HEK293 (cell line): ENCODE data around the gene TMEM203.

Experiments
- EGR2 ChIP-seq: fragments of 450-650 bp; formaldehyde crosslinking; IDR thresholded peaks from 2 replicates; pipeline ENCODE4 v1.5.1; 2016; ENCODE audit warnings: low read depth, missing biosample characterization, missing genetic modification characterization
- GLI2 ChIP-seq: fragments of 450-650 bp; formaldehyde crosslinking; IDR thresholded peaks from 2 replicates; pipeline ENCODE4; 2017; ENCODE audit warnings: missing biosample characterization, missing genetic modification characterization, low read depth, borderline replicate concordance
- HOXA7 ChIP-seq: sonication (generic); formaldehyde crosslinking; IDR thresholded peaks from 2 replicates; pipeline ENCODE4 v1.8.1; 2022; ENCODE audit warnings: missing genetic modification reagents, borderline replicate concordance
- KLF7 ChIP-seq: fragments of 450-650 bp; formaldehyde crosslinking; IDR thresholded peaks from 2 replicates; pipeline ENCODE4 v1.5.1; 2016; ENCODE audit warnings: missing biosample characterization, missing genetic modification characterization, borderline replicate concordance
- KLF8 ChIP-seq: fragments of 450-650 bp; formaldehyde crosslinking; IDR thresholded peaks from 2 replicates; pipeline ENCODE4 v1.5.1; 2016; ENCODE audit warnings: missing biosample characterization, missing genetic modification characterization
- PRDM1 ChIP-seq: fragments of 450-650 bp; formaldehyde crosslinking; IDR thresholded peaks from 2 replicates; pipeline ENCODE4; 2016; ENCODE audit warnings: missing biosample characterization, missing genetic modification characterization
- PRDM4 ChIP-seq: fragments of 450-650 bp; formaldehyde crosslinking; IDR thresholded peaks from 2 replicates; pipeline ENCODE4 v1.5.1; 2017; ENCODE audit warnings: missing biosample characterization, missing genetic modification characterization
- SP2 ChIP-seq: fragments of 450-650 bp; formaldehyde crosslinking; IDR thresholded peaks from 2 replicates; pipeline ENCODE4 v1.5.1; 2016; ENCODE audit warnings: missing biosample characterization, missing genetic modification characterization
- SP3 ChIP-seq: fragments of 450-650 bp; formaldehyde crosslinking; IDR thresholded peaks from 2 replicates; pipeline ENCODE4 v1.5.1; 2016; ENCODE audit warnings: missing biosample characterization, missing genetic modification characterization
- ZBTB17 ChIP-seq: fragments of 450-650 bp; formaldehyde crosslinking; IDR thresholded peaks from 2 replicates; pipeline ENCODE4 v1.5.1; 2016; ENCODE audit warnings: missing biosample characterization, missing genetic modification characterization
- ZBTB44 ChIP-seq: fragments of 450-650 bp; IDR thresholded peaks from 2 replicates; pipeline ENCODE4 v1.5.1; 2018; ENCODE audit warnings: missing biosample characterization, mild to moderate bottlenecking, missing genetic modification characterization
- ZBTB48 ChIP-seq: fragments of 450-650 bp; formaldehyde crosslinking; IDR thresholded peaks from 2 replicates; pipeline ENCODE4 v1.5.1; 2016; ENCODE audit warnings: missing biosample characterization, missing genetic modification characterization
- ZFHX2 ChIP-seq: fragments of 450-650 bp; formaldehyde crosslinking; conservative IDR thresholded peaks from 2 replicates; pipeline ENCODE4 v1.5.1; 2016; ENCODE audit warnings: missing biosample characterization, missing genetic modification characterization
- ZNF138 ChIP-seq: fragments of 450-650 bp; formaldehyde crosslinking; IDR thresholded peaks from 2 replicates; pipeline ENCODE4 v1.5.1; 2016; ENCODE audit warnings: missing biosample characterization, missing genetic modification characterization, borderline replicate concordance
- ZNF155 ChIP-seq: fragments of 450-650 bp; formaldehyde crosslinking; IDR thresholded peaks from 2 replicates; pipeline ENCODE4 v1.5.1; 2016; ENCODE audit warnings: missing biosample characterization, missing genetic modification characterization
- ZNF214 ChIP-seq: fragments of 450-650 bp; formaldehyde crosslinking; IDR thresholded peaks from 2 replicates; pipeline ENCODE4 v1.5.1; 2017; ENCODE audit warnings: missing biosample characterization, mild to moderate bottlenecking, missing genetic modification characterization, borderline replicate concordance
- ZNF24 ChIP-seq: fragments of 450-650 bp; formaldehyde crosslinking; IDR thresholded peaks from 2 replicates; pipeline ENCODE4 v1.5.1; 2016; ENCODE audit warnings: missing biosample characterization, missing genetic modification characterization
- ZNF26 ChIP-seq: fragments of 450-650 bp; formaldehyde crosslinking; IDR thresholded peaks from 2 replicates; pipeline ENCODE4 v1.5.1; 2016; ENCODE audit warnings: missing biosample characterization, missing genetic modification characterization
- ZNF274 ChIP-seq, 2 experiments: fragments of 200-500 bp in 1 of 2; fragments of 450-650 bp in 1 of 2; sonication (Bioruptor generic) in 1 of 2; formaldehyde crosslinking in 1 of 2; IDR thresholded peaks; 2 replicates each; pipeline versions ENCODE4 v1.5.1 to v1.6.1; 2014 to 2016; ENCODE audit warnings: borderline replicate concordance in 1 of 2, inconsistent platforms in 1 of 2, low read length in 1 of 2, missing biosample characterization in 1 of 2, missing genetic modification characterization in 1 of 2
- ZNF280C ChIP-seq: fragments of 450-650 bp; formaldehyde crosslinking; IDR thresholded peaks from 2 replicates; pipeline ENCODE4 v1.5.1; 2016; ENCODE audit warnings: missing biosample characterization, missing genetic modification characterization
- ZNF302 ChIP-seq: fragments of 450-650 bp; formaldehyde crosslinking; IDR thresholded peaks from 2 replicates; pipeline ENCODE4 v1.5.1; 2016; ENCODE audit warnings: missing biosample characterization, missing genetic modification characterization, low read depth
- ZNF404 ChIP-seq: fragments of 450-650 bp; formaldehyde crosslinking; IDR thresholded peaks from 2 replicates; pipeline ENCODE4 v1.5.1; 2017; ENCODE audit warnings: missing biosample characterization, missing genetic modification characterization
- ZNF501 ChIP-seq: fragments of 450-650 bp; formaldehyde crosslinking; IDR thresholded peaks from 2 replicates; pipeline ENCODE4 v1.5.1; 2016; ENCODE audit warnings: missing biosample characterization, missing genetic modification characterization
- ZNF514 ChIP-seq: fragments of 450-650 bp; formaldehyde crosslinking; IDR thresholded peaks from 2 replicates; pipeline ENCODE4 v1.5.1; 2016; ENCODE audit warnings: missing biosample characterization, missing genetic modification characterization
- ZNF596 ChIP-seq: fragments of 450-650 bp; IDR thresholded peaks from 2 replicates; pipeline ENCODE4 v1.5.0; 2018; ENCODE audit warnings: missing biosample characterization, mild to moderate bottlenecking, missing genetic modification characterization, moderate library complexity
- ZNF658 ChIP-seq: fragments of 450-650 bp; formaldehyde crosslinking; IDR thresholded peaks from 2 replicates; pipeline ENCODE4; 2016; ENCODE audit warnings: missing biosample characterization, missing genetic modification characterization
- ZNF701 ChIP-seq: fragments of 450-650 bp; formaldehyde crosslinking; IDR thresholded peaks from 2 replicates; pipeline ENCODE4 v1.5.1; 2016; ENCODE audit warnings: missing biosample characterization, missing genetic modification characterization
- ZNF707 ChIP-seq: fragments of 450-650 bp; formaldehyde crosslinking; IDR thresholded peaks from 2 replicates; pipeline ENCODE4 v1.5.1; 2016; ENCODE audit warnings: missing biosample characterization, missing genetic modification characterization
- ZNF747 ChIP-seq: fragments of 450-650 bp; formaldehyde crosslinking; IDR thresholded peaks from 2 replicates; pipeline ENCODE4 v1.5.1; 2016; ENCODE audit warnings: missing biosample characterization, missing genetic modification characterization
- ZNF768 ChIP-seq: fragments of 450-650 bp; formaldehyde crosslinking; IDR thresholded peaks from 2 replicates; pipeline ENCODE4 v1.5.1; 2018; ENCODE audit warnings: missing biosample characterization, mild to moderate bottlenecking, missing genetic modification characterization
- ZNF776 ChIP-seq: fragments of 450-650 bp; formaldehyde crosslinking; IDR thresholded peaks from 2 replicates; pipeline ENCODE4 v1.5.0; 2017; ENCODE audit warnings: missing biosample characterization, missing genetic modification characterization, borderline replicate concordance
- ZNF785 ChIP-seq: fragments of 450-650 bp; formaldehyde crosslinking; IDR thresholded peaks from 2 replicates; pipeline ENCODE4 v1.5.1; 2016; ENCODE audit warnings: missing biosample characterization, missing genetic modification characterization
- ZNF843 ChIP-seq: fragments of 450-650 bp; formaldehyde crosslinking; IDR thresholded peaks from 2 replicates; pipeline ENCODE4 v1.5.1; 2016; ENCODE audit warnings: missing biosample characterization, missing genetic modification characterization

The TMEM203 gene

GRCh38 chr9:137217276-137218211 is 12.1 kb upstream of the TMEM203 start (continued):
- peak; percentile 61; the same call in 1 of the 2 replicates for TF ChIP-seq KLF8 (tag by site-specific recombination)
- no peak for TF ChIP-seq ZNF843
- TF ChIP-seq ZNF707 (tag by site-specific recombination), result no peak
- no peak for TF ChIP-seq ZNF214 (tag by site-specific recombination)
- no peak for TF ChIP-seq ZNF514
- TF ChIP-seq ZNF302 (tag by site-specific recombination), result no peak
- TF ChIP-seq ZNF776, result no peak
- no peak for TF ChIP-seq ZNF26 (tag by site-specific recombination)
- TF ChIP-seq KLF7 (tag by site-specific recombination), result no peak
- TF ChIP-seq ZNF596 (tag by site-specific recombination), result no peak
- peak; percentile 45 for TF ChIP-seq ZFHX2 (tag by site-specific recombination)
- TF ChIP-seq ZNF280C (tag by site-specific recombination), result no peak
- TF ChIP-seq ZNF658 (tag by site-specific recombination), result no peak
- TF ChIP-seq GLI2, result no peak
- no peak for TF ChIP-seq ZNF155 (tag by site-specific recombination)
- no peak for TF ChIP-seq ZNF747 (tag by site-specific recombination)
- peak; percentile 47; the same call in 1 of the 2 replicates for TF ChIP-seq EGR2 (tag by site-specific recombination)
- peak; percentile 79 for TF ChIP-seq SP2 (tag by site-specific recombination)
- no peak for TF ChIP-seq PRDM4 (tag by site-specific recombination)
- TF ChIP-seq ZNF274 (IDR thresholded peaks at IDR 0.05; ENCODE audit: low read length), result no peak
- TF ChIP-seq ZNF274 (tag by site-specific recombination; IDR thresholded peaks at IDR 0.05; ENCODE audit: borderline replicate concordance), result no peak
- no peak for TF ChIP-seq ZNF768
- no peak for TF ChIP-seq ZBTB44 (tag by site-specific recombination)
- TF ChIP-seq ZNF501, result no peak
- TF ChIP-seq ZNF404, result no peak
- peak; percentile 82 for TF ChIP-seq SP3
- TF ChIP-seq HOXA7 (CRISPR knock-in tag), result no peak
- no peak for TF ChIP-seq ZBTB48 (tag by site-specific recombination)
- no peak for TF ChIP-seq ZNF785 (tag by site-specific recombination)
- peak; percentile 89 for TF ChIP-seq ZBTB17 (tag by site-specific recombination)
- TF ChIP-seq ZNF701, result no peak
- TF ChIP-seq ZNF24 (tag by site-specific recombination), result no peak
- no peak for TF ChIP-seq ZNF138 (tag by site-specific recombination)
- no peak for TF ChIP-seq PRDM1 (tag by site-specific recombination)
